H54 (cell line): Measurements from ENCODE around the gene TESK1.

Experiments used
- DNase-seq: peaks from one replicate; pipeline ENCODE4 v3.0.0; 2011; ENCODE audit warnings: low spot score, mixed read lengths; ENCODE audit not compliant: insufficient read length
- FAIRE-seq: peaks from 3 replicates; lab custom pipeline; 2011; peaks lifted over from hg19 to GRCh38; lab: Jason Lieb, UNC
- POLR2A ChIP-seq: IDR thresholded peaks from 2 replicates; pipeline ENCODE4 v1.6.1; 2011; ENCODE audit warnings: low read depth, mild to moderate bottlenecking, low read length

The TESK1 gene

DNA sequence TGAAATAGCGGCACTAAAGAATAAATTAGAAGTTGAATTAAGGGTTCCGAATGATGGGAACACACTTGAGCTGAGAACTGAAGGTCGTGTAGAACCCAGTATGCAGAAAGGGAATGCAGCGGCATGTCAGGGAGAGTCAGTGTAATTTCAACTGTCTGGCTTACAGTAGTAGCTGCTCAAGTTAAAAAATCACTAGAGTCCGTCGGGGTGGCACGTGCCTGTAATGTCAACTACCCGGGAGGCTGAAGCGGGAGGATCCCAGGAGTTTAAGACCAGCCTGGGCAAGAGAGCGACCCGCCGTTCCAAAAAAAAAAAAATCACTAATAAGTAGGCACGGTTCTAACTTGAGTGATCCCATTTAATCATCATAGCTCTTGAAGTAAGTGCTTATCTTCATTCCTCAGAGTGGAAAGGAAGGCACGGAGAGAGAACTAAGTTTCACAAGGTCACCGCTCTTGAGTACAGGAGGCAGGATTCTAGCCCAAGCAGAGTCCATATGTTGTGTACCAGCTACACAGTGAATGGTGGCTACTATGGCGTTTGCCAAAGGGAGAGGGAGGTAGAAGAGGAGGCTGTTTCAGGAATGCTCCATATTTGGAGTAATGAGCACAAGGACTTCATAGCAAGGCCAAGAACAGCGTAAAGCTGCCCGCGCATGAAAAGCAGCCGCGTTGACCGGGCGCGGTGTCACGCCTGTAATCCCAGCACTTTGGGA lies 51.9 kb downstream of the TESK1 start:
- no peak for FAIRE-seq
- no peak for TF ChIP-seq POLR2A
- no peak for DNase-seq

- no peak for TF ChIP-seq POLR2A
- DNase-seq (peak; percentile 83), FAIRE-seq (peak; percentile 66)
Observed at GRCh38 chr9:35657546-35658136, 52.6 kb downstream of the TESK1 start, which contains the start of gene RMRP. RMRP (minus strand) TSS chr9:35658019.

DNA sequence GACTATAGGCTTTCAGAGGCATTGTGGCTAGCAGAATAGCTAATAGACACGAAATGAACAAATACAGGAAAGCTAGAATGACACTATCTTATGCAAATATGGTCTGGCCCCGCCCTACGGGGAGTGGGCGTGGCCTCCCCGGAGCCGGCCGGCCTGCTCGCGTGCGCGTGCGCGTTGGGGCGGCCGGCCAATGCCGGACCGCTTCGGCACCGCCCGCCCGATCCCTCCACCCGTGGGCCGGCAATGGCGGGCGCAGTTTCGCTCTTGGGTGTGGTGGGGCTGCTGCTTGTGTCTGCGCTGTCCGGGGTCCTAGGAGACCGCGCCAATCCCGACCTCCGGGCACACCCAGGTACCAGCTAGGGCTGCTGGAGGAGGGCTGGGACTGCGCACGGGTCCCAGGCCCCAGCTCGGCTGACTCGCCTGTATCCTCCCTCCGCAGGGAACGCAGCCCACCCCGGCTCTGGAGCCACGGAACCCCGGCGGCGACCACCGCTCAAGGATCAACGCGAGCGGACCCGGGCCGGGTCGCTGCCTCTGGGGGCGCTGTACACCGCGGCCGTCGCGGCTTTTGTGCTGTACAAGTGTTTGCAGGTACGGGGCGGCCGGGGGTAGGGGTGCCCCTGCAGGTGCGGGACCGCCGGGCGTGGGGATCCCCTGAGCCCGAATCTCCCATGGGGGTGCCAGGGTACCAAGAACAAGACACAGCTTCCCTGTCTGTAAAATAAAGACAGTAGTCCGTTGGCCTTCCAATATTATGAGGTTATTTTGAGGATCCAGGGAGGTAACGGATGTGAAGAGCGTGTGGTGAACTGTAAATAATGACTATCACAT lies 53.3 kb downstream of the TESK1 start, which contains the start of gene CCDC107:
TSS of gene CCDC107 (plus strand) at position 156 of the 831 bp plus-strand sequence. CDS start at position 244, 88 bp downstream.
- no peak for FAIRE-seq
- TF ChIP-seq POLR2A = peak; percentile 69
- peak; percentile 62 for DNase-seq

DNA sequence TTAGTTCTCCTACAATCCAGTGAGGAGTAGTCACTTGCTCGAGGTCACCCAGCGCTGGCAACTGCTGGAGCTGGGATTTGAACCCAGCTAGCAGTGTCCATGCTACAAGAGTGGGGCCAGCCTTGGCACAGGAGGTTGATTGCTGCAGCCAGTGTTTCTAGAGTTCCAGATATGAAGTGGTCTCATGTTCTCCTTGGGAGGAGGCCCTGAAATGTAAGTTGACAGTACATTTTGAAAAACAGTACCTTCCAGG lies 53.8 kb downstream of the TESK1 start:
- FAIRE-seq = no peak
- no peak for TF ChIP-seq POLR2A
- no peak for DNase-seq

DNA sequence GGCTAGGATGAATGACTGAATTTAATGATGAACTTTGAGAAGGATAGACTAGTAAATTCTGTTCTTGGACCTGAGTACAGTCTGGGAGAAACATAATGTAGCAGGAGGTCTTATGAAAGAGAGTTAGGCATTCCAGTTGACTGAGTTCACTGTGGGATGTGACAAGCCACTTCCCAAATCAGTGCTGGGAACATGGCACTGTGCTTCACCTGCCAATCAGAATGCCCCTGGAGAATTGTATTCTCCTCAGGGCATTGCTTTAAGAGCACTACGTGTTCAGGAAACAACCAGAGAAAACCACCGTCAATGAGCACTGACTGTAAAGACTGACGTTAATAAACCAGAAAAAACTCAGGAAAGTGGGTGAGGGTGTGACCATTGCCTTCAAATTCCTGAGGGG lies 54.3 kb downstream of the TESK1 start:
- FAIRE-seq = no peak
- no peak for TF ChIP-seq POLR2A
- no peak for DNase-seq
